K562 (cell line): ENCODE results near the gene TMEM139. TPM values are rescaled to one million over a fixed set of nuclear protein-coding genes. Genes with fewer than 3 reads are reported as not detected.

Source experiments
- FOXJ3 ChIP-seq: sonication (generic); formaldehyde crosslinking; IDR thresholded peaks from 2 replicates; pipeline ENCODE4 v1.4.0; 2020; ENCODE audit warnings: mild to moderate bottlenecking, missing genetic modification reagents
- IRF2 ChIP-seq: sonication (generic); formaldehyde crosslinking; IDR thresholded peaks from 2 replicates; pipeline ENCODE4 v1.8.1; 2022; ENCODE audit warnings: mild to moderate bottlenecking, missing genetic modification reagents
- JUND ChIP-seq, 2 experiments: IDR thresholded peaks; 2 replicates in 1 of 2; 3 replicates in 1 of 2; pipeline ENCODE4 v1.6.1; 2011; ENCODE audit warnings: borderline replicate concordance in 2 of 2, low read depth in 2 of 2, low read length in 2 of 2, improper control_type of control experiment in 1 of 2, missing biosample characterization in 1 of 2, missing genetic modification characterization in 1 of 2, missing genetic modification reagents in 1 of 2
- NFRKB ChIP-seq: fragments of 450-650 bp; IDR thresholded peaks from 2 replicates; pipeline ENCODE4 v1.6.1; 2016; ENCODE audit warnings: low read depth
- SP2 ChIP-seq: IDR thresholded peaks from 2 replicates; pipeline ENCODE4 v1.6.1; 2011; ENCODE audit warnings: mild to moderate bottlenecking, low read depth, low read length, moderate library complexity; ENCODE audit not compliant: poor library complexity, severe bottlenecking; ENCODE audit errors: extremely low read depth
- SRF ChIP-seq, 2 experiments: fragments of 250-450, 450-650 bp in 1 of 2; sonication (Bioruptor Pico) in 1 of 2; sonication (generic) in 1 of 2; formaldehyde crosslinking; IDR thresholded peaks; 2 replicates each; pipeline versions ENCODE4 v1.5.0 to v1.5.1; 2020 to 2022; ENCODE audit warnings: mild to moderate bottlenecking in 1 of 2, missing genetic modification reagents in 1 of 2
- TSHZ1 ChIP-seq: fragments of 250-450 bp; sonication (Bioruptor Pico); IDR thresholded peaks from 2 replicates; pipeline ENCODE4 v1.4.0; 2020; ENCODE audit warnings: mild to moderate bottlenecking, moderate library complexity
- ZBTB1 ChIP-seq: sonication (generic); formaldehyde crosslinking; IDR thresholded peaks from 2 replicates; pipeline ENCODE4 v1.8.1; 2023; ENCODE audit warnings: missing genetic modification reagents, low read depth, mild to moderate bottlenecking, borderline replicate concordance
- ZHX1 ChIP-seq: fragments of 150-350 bp; conservative IDR thresholded peaks from 2 replicates; pipeline ENCODE4 v1.6.1; 2014; ENCODE audit warnings: low read length
- ZNF134 ChIP-seq: fragments of 250-450 bp; sonication (Bioruptor Pico); conservative IDR thresholded peaks from 2 replicates; pipeline ENCODE4 v1.4.0; 2020
- ZNF589 ChIP-seq: fragments of 200-800 bp; sonication (Bioruptor generic); IDR thresholded peaks from 2 replicates; pipeline ENCODE4 v1.6.1; 2016; ENCODE audit warnings: low read depth, missing genetic modification characterization, missing compliant biosample characterization
- ZSCAN32 ChIP-seq: fragments of 450-650 bp; formaldehyde crosslinking; IDR thresholded peaks from 2 replicates; pipeline ENCODE4 v1.4.0; 2020; ENCODE audit warnings: mild to moderate bottlenecking, moderate library complexity
- polyA plus RNA-seq, 8 experiments: library from polyadenylated mRNA; depleted of rRNA in 4 of 8; stranded (reverse) in 5 of 8; unstranded in 3 of 8; fragments of >200 nt; fragmentation: Nextera tagmentation in 2 of 8; fragmentation: Illumina TruSeq in 1 of 8; extraction: Ambion mirVana in 2 of 8; extraction: Trizol in 1 of 8; gene quantifications; 2 replicates each; pipeline versions ENCODE4 v1.2.1 to v1.2.3, GENCODE V29; 2011 to 2014; ENCODE audit warnings: inconsistent platforms in 1 of 8, missing spikeins in 1 of 8
- total RNA-seq, 7 experiments: library from RNA; depleted of rRNA in 6 of 7; stranded (reverse); fragments of >200 nt in 6 of 7; fragmentation: Illumina TruSeq in 2 of 7; extraction: Trizol in 2 of 7; gene quantifications; 2 replicates each; pipeline versions ENCODE4 v1.2.1 to v1.2.3, GENCODE V29; 2011 to 2021; ENCODE audit warnings: low replicate concordance in 1 of 7
- TF ChIP-seq, protein P1 (sequence below): sonication (generic); IDR thresholded peaks from 2 replicates; pipeline ENCODE4 v1.6.1; 2016
- TF ChIP-seq, protein P2 (sequence below): fragments of 250-450 bp; sonication (Bioruptor Pico); IDR thresholded peaks from 2 replicates; pipeline ENCODE4 v1.8.0; 2021; ENCODE audit warnings: mild to moderate bottlenecking, moderate library complexity

The TMEM139 gene
- total and polyA plus RNA-seq, 9 of the 15 experiments (the other 6 are each of a cell fraction or from before 2014, with no cell fraction given): 0.27 to 1.8 (median 0.79) TPM

DNA sequence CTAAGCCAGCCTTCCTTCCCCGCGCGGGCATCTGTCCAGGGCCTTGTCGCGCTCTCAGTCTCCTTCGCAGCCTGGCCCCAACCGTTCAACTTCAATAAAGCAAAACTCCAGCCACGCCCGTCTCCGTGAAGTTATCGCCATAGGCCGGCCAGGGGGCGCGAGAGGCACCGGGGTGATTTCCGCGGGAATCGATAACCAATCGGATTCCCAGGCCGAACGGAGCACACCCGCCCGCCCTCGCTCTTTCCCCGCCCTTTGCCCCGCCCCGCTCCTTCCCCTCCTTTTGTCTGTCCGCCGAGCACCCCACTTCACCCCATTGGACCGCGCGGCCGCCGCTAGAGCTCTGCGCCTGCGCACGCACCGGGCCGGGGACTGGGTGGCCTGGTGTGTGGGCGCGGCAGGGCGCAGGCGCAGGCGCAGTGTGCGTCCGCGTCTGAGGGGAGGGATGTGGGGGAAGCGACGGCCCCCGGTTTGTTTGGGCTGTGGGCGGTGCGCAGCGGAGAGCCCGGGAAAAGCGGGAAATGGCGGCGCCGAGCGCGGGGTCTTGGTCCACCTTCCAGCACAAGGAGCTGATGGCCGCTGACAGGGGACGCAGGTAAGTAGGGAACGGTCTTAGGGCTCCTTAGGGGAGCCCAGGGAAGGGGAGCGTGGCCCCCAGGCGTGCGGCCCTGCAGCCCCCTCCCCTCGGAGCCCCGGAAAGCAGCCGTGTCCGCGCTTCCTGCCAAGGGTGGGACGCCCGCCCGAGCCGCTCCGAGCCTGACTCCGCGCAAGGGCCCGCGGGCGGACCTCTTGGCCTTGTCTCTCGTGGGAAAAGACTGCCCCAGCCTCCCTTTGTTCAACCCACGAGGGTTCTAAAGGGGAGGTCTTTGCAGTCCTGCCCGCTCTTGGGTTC, 3.4 kb downstream of the TMEM139 start, which contains the start of gene CASP2 (continued):
- TF ChIP-seq JUND (IDR thresholded peaks at IDR 0.05; ENCODE audit: borderline replicate concordance, low read depth, low read length): peak; percentile 22; the same call in 1 of the 2 replicates
- no peak for TF ChIP-seq JUND (tag; IDR thresholded peaks at IDR 0.05; ENCODE audit: borderline replicate concordance, low read depth, low read length)
- TF ChIP-seq ZBTB1 (CRISPR knock-in tag): peak; percentile 76
- TF ChIP-seq, protein P1, sequence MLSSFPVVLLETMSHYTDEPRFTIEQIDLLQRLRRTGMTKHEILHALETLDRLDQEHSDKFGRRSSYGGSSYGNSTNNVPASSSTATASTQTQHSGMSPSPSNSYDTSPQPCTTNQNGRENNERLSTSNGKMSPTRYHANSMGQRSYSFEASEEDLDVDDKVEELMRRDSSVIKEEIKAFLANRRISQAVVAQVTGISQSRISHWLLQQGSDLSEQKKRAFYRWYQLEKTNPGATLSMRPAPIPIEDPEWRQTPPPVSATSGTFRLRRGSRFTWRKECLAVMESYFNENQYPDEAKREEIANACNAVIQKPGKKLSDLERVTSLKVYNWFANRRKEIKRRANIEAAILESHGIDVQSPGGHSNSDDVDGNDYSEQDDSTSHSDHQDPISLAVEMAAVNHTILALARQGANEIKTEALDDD: no peak
- TF ChIP-seq TSHZ1 (CRISPR knock-in tag): 0 out of 2 replicates have a peak, but pooled peaks have one; percentile 51
- TF ChIP-seq, protein P2, sequence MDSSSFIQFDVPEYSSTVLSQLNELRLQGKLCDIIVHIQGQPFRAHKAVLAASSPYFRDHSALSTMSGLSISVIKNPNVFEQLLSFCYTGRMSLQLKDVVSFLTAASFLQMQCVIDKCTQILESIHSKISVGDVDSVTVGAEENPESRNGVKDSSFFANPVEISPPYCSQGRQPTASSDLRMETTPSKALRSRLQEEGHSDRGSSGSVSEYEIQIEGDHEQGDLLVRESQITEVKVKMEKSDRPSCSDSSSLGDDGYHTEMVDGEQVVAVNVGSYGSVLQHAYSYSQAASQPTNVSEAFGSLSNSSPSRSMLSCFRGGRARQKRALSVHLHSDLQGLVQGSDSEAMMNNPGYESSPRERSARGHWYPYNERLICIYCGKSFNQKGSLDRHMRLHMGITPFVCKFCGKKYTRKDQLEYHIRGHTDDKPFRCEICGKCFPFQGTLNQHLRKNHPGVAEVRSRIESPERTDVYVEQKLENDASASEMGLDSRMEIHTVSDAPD (CRISPR knock-in tag): no peak
- no peak for TF ChIP-seq FOXJ3 (CRISPR knock-in tag)
- no peak for TF ChIP-seq IRF2
- TF ChIP-seq ZNF134 (CRISPR knock-in tag): peak; percentile 57; the same call in 1 of the 2 replicates
- TF ChIP-seq ZNF589 (CRISPR knock-in tag): 0 out of 2 replicates have a peak, but pooled peaks have one; percentile 59
- peak; percentile 85 for TF ChIP-seq NFRKB
- no peak for TF ChIP-seq ZHX1
- TF ChIP-seq SP2: no peak
- TF ChIP-seq SRF (CRISPR knock-in tag; IDR thresholded peaks at IDR 0.05): peak in 1 of 2 experiments; percentile 74; a peak in 2 of 4 replicates
- TF ChIP-seq ZSCAN32 (CRISPR knock-in tag): no peak
